Kidney (tissue), 14 donors: ENCODE results near the gene PPP2R1B. TPM values are rescaled to one million over a fixed set of nuclear protein-coding genes. Genes with fewer than 3 reads are reported as not detected.

Experiments used
- DNase-seq, 5 donors: peaks; one replicate each; pipeline ENCODE4 v3.0.0-alpha.2; 2013 to 2020
- FAIRE-seq: peaks from 2 replicates; lab custom pipeline; 2012; peaks lifted over from hg19 to GRCh38; lab: Jason Lieb, UNC
- H3K27ac ChIP-seq, 2 donors: one replicate each; pipeline ENCODE4 v1.7.0; 2013; ENCODE audit warnings: low read depth in 2 of 2, low read length in 2 of 2, inconsistent platforms in 1 of 2
- H3K27me3 ChIP-seq: one replicate; pipeline ENCODE4 v1.7.1; 2013; ENCODE audit warnings: low read length, inconsistent platforms; ENCODE audit not compliant: control insufficient read depth, insufficient read depth
- H3K36me3 ChIP-seq, 3 donors: one replicate each; pipeline versions ENCODE4 v1.7.0 to v1.7.1; 2013; ENCODE audit warnings: low read length in 3 of 3, control low read depth in 1 of 3, inconsistent platforms in 1 of 3; ENCODE audit not compliant: insufficient read depth in 3 of 3, control insufficient read depth in 2 of 3
- H3K4me1 ChIP-seq, 3 donors: one replicate each; pipeline versions ENCODE4 v1.7.0 to v1.7.1; 2013; ENCODE audit warnings: low read length in 3 of 3, inconsistent platforms in 1 of 3, low read depth in 1 of 3; ENCODE audit not compliant: control insufficient read depth in 2 of 3, insufficient read depth in 2 of 3
- H3K4me3 ChIP-seq, 3 donors: one replicate each; pipeline versions ENCODE4 v1.7.0 to v1.8.1; 2013; ENCODE audit warnings: low read length in 3 of 3, control low read depth in 1 of 3, inconsistent platforms in 1 of 3
- H3K9ac ChIP-seq, 3 donors: one replicate each; pipeline versions ENCODE4 v1.7.0 to v1.7.1; 2013; ENCODE audit warnings: low read length in 3 of 3, control low read depth in 1 of 3, inconsistent platforms in 1 of 3
- H3K9me3 ChIP-seq, 3 donors: one replicate each; pipeline versions ENCODE4 v1.7.0 to v1.7.1; 2013; ENCODE audit warnings: low read length in 3 of 3, control low read depth in 1 of 3, inconsistent platforms in 1 of 3; ENCODE audit not compliant: control insufficient read depth in 2 of 3, insufficient read depth in 1 of 3
- CTCF ChIP-seq: IDR thresholded peaks from 3 replicates; pipeline ENCODE4 v1.5.1; 2012; ENCODE audit warnings: mild to moderate bottlenecking, moderate library complexity, borderline replicate concordance; ENCODE audit not compliant: insufficient read depth; ENCODE audit errors: extremely low read depth
- intact Hi-C: fragments of 100-400 bp; cut with DNase I; formaldehyde crosslinking; loops from one replicate; pipeline ENCODE4 v1.11.1; 2022
- polyA plus RNA-seq: library from polyadenylated mRNA; stranded (reverse); fragments of 350-450 nt; fragmentation: Illumina TruSeq; extraction: RNeasy Lipid Tissue Mini Kit (QIAGEN cat#74804); gene quantifications from one replicate; pipeline ENCODE4 v1.2.3, GENCODE V29; 2014; ENCODE audit warnings: low read depth, low replicate concordance; ENCODE audit not compliant: insufficient read depth
- total RNA-seq: library from RNA; stranded (reverse); fragmentation: NEBNext Ultra II Directional; extraction: Animal tissue kit (Norgen Biotek cat#: 25700); gene quantifications from one replicate; pipeline ENCODE4 v1.2.1, GENCODE V29; 2021
- donor health status: control.
- donor health status: control.
- donor health status: control.
- donor health status: control.
- donor health status: control.
- donor health status: DM: yes; HTN: yes; CAD: no.
- donor health status: Normal renal cell carcinoma (clear cell type).

The PPP2R1B gene
- total and polyA plus RNA-seq, 2 donors from 2014 or later: 11.7 to 35.5 TPM

- Histone ChIP-seq H3K9me3 (no peaks in the 10 kb centered on the region), H3K36me3 (peaks cover 0 to 7% (median 3%) of the 10 kb centered on the region in 3 donors), H3K27me3 (no peaks in the 10 kb centered on the region), H3K4me3 (no peak overlapping the region), H3K9ac (no peak overlapping the region), H3K27ac (no peak overlapping the region), H3K4me1 (no peaks in the 10 kb centered on the region)
- DNase-seq: no peak
- intact Hi-C loops: no loop called here
- no peak for TF ChIP-seq CTCF
- no peak for FAIRE-seq
Measured at GRCh38 chr11:111683806-111684205, 82.4 kb downstream of the PPP2R1B start.

- no peak for FAIRE-seq
- no peak overlapping the region for H3K27ac ChIP-seq
- DNase-seq: no peak
- no peaks in the 10 kb centered on the region for H3K4me1 ChIP-seq
- no peak overlapping the region for H3K9ac ChIP-seq
- intact Hi-C loops: no loop called here
- H3K4me3 ChIP-seq: no peak overlapping the region
- H3K9me3 ChIP-seq: no peaks in the 10 kb centered on the region
- H3K36me3 ChIP-seq: peaks cover 0 to 7% (median 3%) of the 10 kb centered on the region in 3 donors
- no peak for TF ChIP-seq CTCF
- H3K27me3 ChIP-seq: no peaks in the 10 kb centered on the region
Measured at GRCh38 chr11:111680486-111681175, 85.6 kb downstream of the PPP2R1B start.

Other genes starting within 250 kb of the PPP2R1B start
- 7.6 TPM for gene LAYN, start 225.7 kb downstream of the PPP2R1B start, total RNA-seq
- 4.8 TPM for gene LAYN, start 225.7 kb downstream of the PPP2R1B start, polyA plus RNA-seq
- 40.1 TPM for gene SIK2, start 163.9 kb downstream of the PPP2R1B start, total RNA-seq
- 6.4 TPM for gene SIK2, start 163.9 kb downstream of the PPP2R1B start, polyA plus RNA-seq
- gene ALG9, start 105.2 kb upstream of the PPP2R1B start, total RNA-seq: 27.8 TPM
- gene ALG9, start 105.2 kb upstream of the PPP2R1B start, polyA plus RNA-seq: 30.0 TPM
- 2.6 TPM for gene FDXACB1, start 112.8 kb upstream of the PPP2R1B start, total RNA-seq
- 1.5 TPM for gene FDXACB1, start 112.8 kb upstream of the PPP2R1B start, polyA plus RNA-seq
- 29.5 TPM for gene CFAP68, start 113.2 kb upstream of the PPP2R1B start, total RNA-seq
- gene CFAP68, start 113.2 kb upstream of the PPP2R1B start, polyA plus RNA-seq: 93.7 TPM
- gene CRYAB, start 145.4 kb upstream of the PPP2R1B start, total RNA-seq: 1,312 TPM
- gene CRYAB, start 145.4 kb upstream of the PPP2R1B start, polyA plus RNA-seq: 1,857 TPM
- gene HSPB2, start 146.3 kb upstream of the PPP2R1B start, total RNA-seq: 4.4 TPM
- 15.7 TPM for gene HSPB2, start 146.3 kb upstream of the PPP2R1B start, polyA plus RNA-seq
- 27.8 TPM for gene C11orf52, start 152.5 kb upstream of the PPP2R1B start, total RNA-seq
- 103 TPM for gene C11orf52, start 152.5 kb upstream of the PPP2R1B start, polyA plus RNA-seq
- gene DIXDC1, start 171.0 kb upstream of the PPP2R1B start, total RNA-seq: 29.5 TPM
- 7.3 TPM for gene DIXDC1, start 171.0 kb upstream of the PPP2R1B start, polyA plus RNA-seq